HepG2 (cell line): ENCODE measurements around the gene TSEN54. TPM values are rescaled to one million over a fixed set of nuclear protein-coding genes. Genes with fewer than 3 reads are reported as not detected.

ENCODE experiments used
- ATAC-seq: fragments of 200-7000 bp; cut with Tn5 transposase; 3 replicates; pipeline ENCODE4 v1.9.1; 2020; ENCODE audit warnings: mild to moderate bottlenecking, moderate library complexity
- BruUV-seq: library from RNA; stranded (reverse); fragments of 400-500 nt; replicated peaks from 2 replicates; lab custom pipeline; 2021; lab: Mats Ljungman, UMichigan
- CTCF ChIA-PET: fragments of 300-600 bp; formaldehyde crosslinking; extraction: SDS; loops from one replicate; lab custom pipeline; 2021; ENCODE audit warnings: low total read pairs, inconsistent platforms, low intra/inter-chr PET ratio; lab: Yijun Ruan, JAX
- POLR2A ChIA-PET: fragments of 350-600 bp; sonication (Branson Sonifier 250); formaldehyde crosslinking; loops from one replicate; lab custom pipeline; 2020; ENCODE audit warnings: antibody characterized with exemption, inconsistent platforms; lab: Yijun Ruan, JAX
- DNase-seq: peaks from one replicate; pipeline ENCODE4 v3.0.0-alpha.2; 2015; ENCODE audit warnings: low spot score
- FAIRE-seq: peaks from 3 replicates; lab custom pipeline; 2011; peaks lifted over from hg19 to GRCh38; lab: Jason Lieb, UNC
- H2AFZ ChIP-seq: one replicate; pipeline ENCODE4 v1.6.1; 2011; ENCODE audit warnings: low read length, inconsistent platforms
- H3K27ac ChIP-seq: fragments of 300-600 bp; 3 replicates; pipeline ENCODE4 v1.8.0; 2011; ENCODE audit warnings: mixed run types, mild to moderate bottlenecking, mixed read lengths, low read length, inconsistent platforms; ENCODE audit not compliant: insufficient read depth; ENCODE audit errors: extremely low read length
- H3K27me3 ChIP-seq, 2 experiments: fragments of 200-600 bp in 1 of 2; 2 replicates in 1 of 2; 3 replicates in 1 of 2; pipeline versions ENCODE4 v1.6.0 to v1.8.0; 2011; ENCODE audit warnings: low read length in 2 of 2, mild to moderate bottlenecking in 2 of 2, moderate library complexity in 2 of 2, inconsistent platforms in 1 of 2; ENCODE audit not compliant: insufficient read depth in 2 of 2, control insufficient read depth in 1 of 2
- H3K36me3 ChIP-seq, 2 experiments: fragments of 200-600 bp in 1 of 2; replicated peaks in 1 of 2; 2 replicates in 1 of 2; 3 replicates in 1 of 2; pipeline versions ENCODE4 v1.5.1 to v1.8.0; 2011; ENCODE audit warnings: low read length in 2 of 2, inconsistent platforms in 1 of 2; ENCODE audit not compliant: insufficient read depth in 2 of 2, control insufficient read depth in 1 of 2
- H3K4me1 ChIP-seq: 2 replicates; pipeline ENCODE4 v1.5.1; 2012; ENCODE audit warnings: low read length, inconsistent platforms; ENCODE audit not compliant: insufficient read depth
- H3K4me2 ChIP-seq: 2 replicates; pipeline ENCODE4 v1.6.0; 2011; ENCODE audit warnings: low read depth, low read length, inconsistent platforms
- H3K4me3 ChIP-seq, 3 experiments: fragments of 200-600 bp in 1 of 3; sonication (generic), shearing (Covaris generic) in 1 of 3; replicated peaks in 1 of 3; 2 replicates each; pipeline ENCODE4 v1.5.1; 2011 to 2016; ENCODE audit warnings: low read length in 3 of 3, inconsistent platforms in 2 of 3, low read depth in 2 of 3, mild to moderate bottlenecking in 2 of 3, control low read depth in 1 of 3, mixed read lengths in 1 of 3; ENCODE audit not compliant: insufficient read depth in 1 of 3
- H3K79me2 ChIP-seq: one replicate; pipeline ENCODE4 v1.6.1; 2011; ENCODE audit warnings: low read length, inconsistent platforms; ENCODE audit not compliant: insufficient read depth
- H3K9ac ChIP-seq: 2 replicates; pipeline ENCODE4 v1.6.0; 2011; ENCODE audit warnings: mild to moderate bottlenecking, low read depth, low read length, inconsistent platforms; ENCODE audit not compliant: insufficient read depth
- H3K9me3 ChIP-seq: 2 replicates; pipeline ENCODE4 v1.5.1; 2012; ENCODE audit warnings: mild to moderate bottlenecking, low read length
- H4K20me1 ChIP-seq: 2 replicates; pipeline ENCODE4 v1.6.0; 2011; ENCODE audit warnings: inconsistent platforms, mild to moderate bottlenecking, low read length, moderate library complexity; ENCODE audit not compliant: insufficient read depth
- AGO2 ChIP-seq: fragments of 200-400 bp; formaldehyde crosslinking; optimal IDR thresholded peaks from 2 replicates; pipeline ENCODE3; 2017; ENCODE audit warnings: mild to moderate bottlenecking, low read depth, low read length, moderate library complexity
- ATF7-NPFF ChIP-seq: sonication (generic); formaldehyde crosslinking; IDR thresholded peaks from 2 replicates; pipeline ENCODE4 v1.8.1; 2023; ENCODE audit warnings: mild to moderate bottlenecking, low read depth, missing genetic modification reagents, moderate library complexity
- LCORL ChIP-seq, 2 experiments: fragments of 450-650 bp in 1 of 2; sonication (generic) in 1 of 2; formaldehyde crosslinking in 1 of 2; IDR thresholded peaks; 2 replicates each; pipeline versions ENCODE4 v1.5.0 to v1.6.1; 2017 to 2020; ENCODE audit warnings: antibody characterized with exemption in 1 of 2, missing genetic modification reagents in 1 of 2
- MLLT10 ChIP-seq: sonication (generic); formaldehyde crosslinking; IDR thresholded peaks from 2 replicates; pipeline ENCODE4 v1.4.0; 2020; ENCODE audit warnings: missing genetic modification reagents
- RXRA ChIP-seq: sonication (generic); formaldehyde crosslinking; IDR thresholded peaks from 2 replicates; pipeline ENCODE4 v1.5.1; 2020; ENCODE audit warnings: missing genetic modification reagents
- ZHX1 ChIP-seq: sonication (generic); formaldehyde crosslinking; IDR thresholded peaks from 2 replicates; pipeline ENCODE4 v1.8.1; 2022; ENCODE audit warnings: low read depth, mild to moderate bottlenecking, missing genetic modification reagents
- ZNF225 ChIP-seq: sonication (generic); formaldehyde crosslinking; IDR thresholded peaks from 2 replicates; pipeline ENCODE4 v1.4.0; 2020; ENCODE audit warnings: mild to moderate bottlenecking, missing genetic modification reagents
- ZNF275 ChIP-seq: sonication (generic); formaldehyde crosslinking; IDR thresholded peaks from 2 replicates; pipeline ENCODE4 v1.8.0; 2022; ENCODE audit warnings: missing genetic modification reagents, mild to moderate bottlenecking, inconsistent platforms, borderline replicate concordance
- ZNF441 ChIP-seq: sonication (generic); formaldehyde crosslinking; IDR thresholded peaks from 2 replicates; pipeline ENCODE4 v1.7.0; 2021; ENCODE audit warnings: missing genetic modification reagents, borderline replicate concordance
- WGBS: methylation state at CpG from one replicate; pipeline ENCODE4 v1.1.6; 2017; ENCODE audit warnings: low lambda C conversion rate; 5-methylcytosine and 5-hydroxymethylcytosine counted together
- in situ Hi-C: cut with HindIII; loops from 2 replicates; pipeline ENCODE4 v1.10.0; 2017; ENCODE audit warnings: low pct_unique_long_range_greater_than_20kb; ENCODE audit not compliant: extremely low pct_ligation_motif_present
- intact Hi-C: fragments of 100-400 bp; cut with micrococcal nuclease; formaldehyde crosslinking; loops from one replicate; pipeline ENCODE4 v1.10.0; 2022; ENCODE audit not compliant: unreplicated experiment
- polyA plus RNA-seq, 8 experiments: library from polyadenylated mRNA; depleted of rRNA in 3 of 8; stranded (reverse) in 7 of 8; unstranded in 1 of 8; fragments of >200 nt; fragmentation: Illumina TruSeq in 4 of 8; extraction: Trizol in 4 of 8; gene quantifications; 2 replicates each; pipeline versions ENCODE4 v1.2.1 to v1.2.3, GENCODE V29; 2011 to 2016; ENCODE audit warnings: low read depth in 4 of 8, missing spikeins in 1 of 8, mixed read lengths in 1 of 8; ENCODE audit not compliant: insufficient read depth in 1 of 8
- total RNA-seq, 5 experiments: library from RNA; depleted of rRNA; stranded (reverse); fragments of >200 nt; fragmentation: Illumina TruSeq; extraction: Trizol; gene quantifications; 2 replicates each; pipeline ENCODE4 v1.2.3, GENCODE V29; 2016; ENCODE audit warnings: low read depth in 1 of 5
- TF ChIP-seq, protein P1 (sequence below): sonication (generic); formaldehyde crosslinking; IDR thresholded peaks from 2 replicates; pipeline ENCODE4 v1.4.0; 2020; ENCODE audit warnings: missing genetic modification reagents

TSEN54 gene
- total and polyA plus RNA-seq, 2 of the 13 experiments (the other 11 are each of a cell fraction or from before 2014, with no cell fraction given) = 62.9 to 63.3 TPM

DNA sequence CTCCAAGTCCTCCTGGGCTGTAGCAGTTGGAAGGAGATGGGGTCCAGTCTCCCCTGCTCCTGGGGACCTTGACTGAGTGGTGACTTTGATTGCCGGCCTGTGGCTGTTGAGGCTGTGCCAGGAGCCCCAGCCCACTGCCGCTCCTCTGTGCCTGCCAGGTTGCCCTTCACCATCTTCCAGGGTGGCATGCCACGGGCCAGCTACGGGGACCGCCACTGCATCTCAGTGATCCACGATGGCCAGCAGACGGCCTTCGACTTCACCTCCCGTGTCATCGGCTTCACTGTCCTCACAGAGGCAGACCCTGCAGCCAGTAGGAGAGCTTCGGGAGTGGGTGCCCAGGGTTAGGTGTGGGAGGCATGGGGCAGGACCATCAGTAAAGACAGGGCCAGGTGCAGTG is 47.9 kb downstream of the TSEN54 start:
- BruUV-seq = no TSS peak
- Histone ChIP-seq H3K27me3 (no peaks in the 10 kb centered on the region), H3K79me2 (no peaks in the 10 kb centered on the region), H3K4me1 (peaks cover 30% of the 10 kb centered on the region), H3K9me3 (no peaks in the 10 kb centered on the region), H3K9ac (no peak overlapping the region), H3K27ac (no peak overlapping the region), H3K36me3 (peaks cover 32 to 51% of the 10 kb centered on the region in 2 experiments), H2AFZ (no peak overlapping the region), H3K4me3 (no peak overlapping the region), H4K20me1 (no peaks in the 10 kb centered on the region), H3K4me2 (no peak overlapping the region)
- CTCF ChIA-PET = no interaction called here
- ATAC-seq (no peak), FAIRE-seq (no peak), DNase-seq (no peak)
- POLR2A ChIA-PET = no interaction called here
- TF ChIP-seq RXRA (CRISPR knock-in tag) = no peak; the same call in 1 of the 2 replicates
- TF ChIP-seq AGO2 = peak; percentile 52
- in situ Hi-C loops (no loop called here), intact Hi-C loops (no loop called here)
- 100% methylated on average over 11 of the region's 11 CpGs for WGBS

DNA sequence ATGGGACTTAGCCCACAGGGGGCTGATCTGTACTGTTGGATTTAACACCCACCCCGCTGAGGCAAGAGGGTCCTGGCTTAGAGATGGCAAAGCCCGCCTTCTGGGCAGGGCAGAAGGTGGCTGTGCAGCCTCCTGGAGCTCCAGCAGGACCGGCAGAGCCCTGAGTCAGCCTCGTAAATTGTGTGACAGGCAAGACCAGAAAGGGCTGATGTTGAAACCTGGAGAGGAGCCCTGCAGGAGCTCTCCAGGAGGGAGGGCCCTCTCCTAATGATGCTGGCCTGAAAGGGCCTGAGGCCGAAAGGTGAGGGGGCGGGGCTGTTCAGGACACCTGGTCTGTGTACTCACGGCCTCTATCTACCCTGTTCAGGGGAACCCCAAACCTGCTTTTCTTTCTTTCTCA is 48.7 kb downstream of the TSEN54 start:
- H4K20me1 ChIP-seq = no peaks in the 10 kb centered on the region
- ATAC-seq = no peak
- no peaks in the 10 kb centered on the region for H3K9me3 ChIP-seq
- no TSS peak for BruUV-seq
- H3K36me3 ChIP-seq = peaks cover 32 to 46% of the 10 kb centered on the region in 2 experiments
- H3K27ac ChIP-seq = no peak overlapping the region
- H3K4me3 ChIP-seq = no peak overlapping the region
- POLR2A ChIA-PET = no interaction called here
- H3K4me1 ChIP-seq = peaks cover 21% of the 10 kb centered on the region
- no peak overlapping the region for H3K4me2 ChIP-seq
- intact Hi-C loops = no loop called here
- no peak for DNase-seq
- H2AFZ ChIP-seq = no peak overlapping the region
- H3K27me3 ChIP-seq = no peaks in the 10 kb centered on the region
- in situ Hi-C loops = no loop called here
- 94% methylated on average over 7 of the region's 7 CpGs for WGBS
- no peak for FAIRE-seq
- CTCF ChIA-PET = no interaction called here
- H3K9ac ChIP-seq = no peak overlapping the region
- no peaks in the 10 kb centered on the region for H3K79me2 ChIP-seq
- TF ChIP-seq MLLT10 (CRISPR knock-in tag) (no peak), ZHX1 (CRISPR knock-in tag) (no peak), ZNF441 (no peak), ZNF275 (CRISPR knock-in tag) (no peak), ATF7-NPFF (no peak), ZNF225 (no peak), LCORL (IDR thresholded peaks at IDR 0.05) (no peak), LCORL (CRISPR knock-in tag; IDR thresholded peaks at IDR 0.05) (no peak)
- TF ChIP-seq, protein P1, sequence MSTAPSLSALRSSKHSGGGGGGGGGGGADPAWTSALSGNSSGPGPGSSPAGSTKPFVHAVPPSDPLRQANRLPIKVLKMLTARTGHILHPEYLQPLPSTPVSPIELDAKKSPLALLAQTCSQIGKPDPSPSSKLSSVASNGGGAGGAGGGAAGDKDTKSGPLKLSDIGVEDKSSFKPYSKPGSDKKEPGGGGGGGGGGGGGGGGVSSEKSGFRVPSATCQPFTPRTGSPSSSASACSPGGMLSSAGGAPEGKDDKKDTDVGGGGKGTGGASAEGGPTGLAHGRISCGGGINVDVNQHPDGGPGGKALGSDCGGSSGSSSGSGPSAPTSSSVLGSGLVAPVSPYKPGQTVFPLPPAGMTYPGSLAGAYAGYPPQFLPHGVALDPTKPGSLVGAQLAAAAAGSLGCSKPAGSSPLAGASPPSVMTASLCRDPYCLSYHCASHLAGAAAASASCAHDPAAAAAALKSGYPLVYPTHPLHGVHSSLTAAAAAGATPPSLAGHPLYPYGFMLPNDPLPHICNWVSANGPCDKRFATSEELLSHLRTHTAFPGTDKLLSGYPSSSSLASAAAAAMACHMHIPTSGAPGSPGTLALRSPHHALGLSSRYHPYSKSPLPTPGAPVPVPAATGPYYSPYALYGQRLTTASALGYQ (CRISPR knock-in tag) = no peak
